Activated CD4-positive, alpha-beta T cell treated with anti-CD3 and anti-CD28 coated beads, Interleukin-2, amount 50 U/mL, for 4 hours (primary cell): ENCODE data around the gene PODN.
A peak's percentile ranks its signal among the peaks of the same experiment; 100 is the strongest.

ENCODE experiments used
- DNase-seq, 2 experiments: peaks; one replicate each; pipeline ENCODE4 v3.0.0-alpha.2; 2020

Gene PODN

GRCh38 chr1:53061859-53062707, at the start of gene PODN:
Gene PODN (plus strand): TSS chr1:53062213. CDS start chr1:53069856, 7,643 bp downstream.
- no peak for DNase-seq

GRCh38 chr1:53014791-53015507, 47.1 kb upstream of the PODN start:
- DNase-seq, result peak; percentile 62 to 63

- no peak for DNase-seq
Measured at GRCh38 chr1:53015508-53015860, 46.5 kb upstream of the PODN start.

GRCh38 chr1:53016705-53017104, 45.3 kb upstream of the PODN start:
- DNase-seq, result no peak

GRCh38 chr1:53020588-53020987, 41.4 kb upstream of the PODN start:
- DNase-seq, result no peak

- DNase-seq, result no peak
Measured at GRCh38 chr1:53022179-53022578, 39.8 kb upstream of the PODN start.

- DNase-seq, result no peak
Measured at GRCh38 chr1:53023546-53023945, 38.5 kb upstream of the PODN start.

GRCh38 chr1:53024117-53024516, 37.9 kb upstream of the PODN start:
- DNase-seq, result no peak

GRCh38 chr1:53025034-53025768, 36.8 kb upstream of the PODN start:
- DNase-seq, result no peak

- DNase-seq, result no peak
Measured at GRCh38 chr1:53025769-53026112, 36.3 kb upstream of the PODN start.

- no peak for DNase-seq
Measured at GRCh38 chr1:53026254-53026653, 35.8 kb upstream of the PODN start.

- no peak for DNase-seq
Measured at GRCh38 chr1:53031732-53032131, 30.3 kb upstream of the PODN start.

- DNase-seq, result no peak
Measured at GRCh38 chr1:53037159-53037558, 24.9 kb upstream of the PODN start.

- no peak for DNase-seq
Measured at GRCh38 chr1:53038566-53038965, 23.4 kb upstream of the PODN start.

GRCh38 chr1:53043271-53043670, 18.7 kb upstream of the PODN start:
- DNase-seq, result no peak

GRCh38 chr1:53044926-53045325, 17.1 kb upstream of the PODN start:
- no peak for DNase-seq

GRCh38 chr1:53046930-53047329, 15.1 kb upstream of the PODN start:
- no peak for DNase-seq

GRCh38 chr1:53047737-53048736, 14.0 kb upstream of the PODN start:
- DNase-seq, result no peak

GRCh38 chr1:53048960-53049573, 12.9 kb upstream of the PODN start:
- no peak for DNase-seq

- no peak for DNase-seq
Measured at GRCh38 chr1:53049574-53049967, 12.4 kb upstream of the PODN start.

GRCh38 chr1:53050310-53050709, 11.7 kb upstream of the PODN start:
- no peak for DNase-seq

- no peak for DNase-seq
Measured at GRCh38 chr1:53051676-53052075, 10.3 kb upstream of the PODN start.
